Measurements from ENCODE around the gene ARMC5. TPM values are rescaled to one million over a fixed set of nuclear protein-coding genes. Genes with fewer than 3 reads are reported as not detected.

ARMC5 gene
- total and polyA plus RNA-seq, 9 of the 15 experiments (the other 6 are each of a cell fraction or from before 2014, with no cell fraction given) = 0.11 to 13.5 (median 2.1) TPM

GRCh38 chr16:31458844-31459686 lies at the start of gene ARMC5 (continued):
- no peak for TF ChIP-seq ZNF512 (tag; IDR thresholded peaks at IDR 0.05)
- peak; percentile 55; the same call in 1 of the 2 replicates for TF ChIP-seq DEAF1 (CRISPR knock-in tag; IDR thresholded peaks at IDR 0.05)
- TF ChIP-seq OTX1 (CRISPR knock-in tag; IDR thresholded peaks at IDR 0.05) = peak; percentile 91; the same call in 1 of the 2 replicates
- TF ChIP-seq HDAC8 (tag; IDR thresholded peaks at IDR 0.05) = no peak
- TF ChIP-seq PHF21A (IDR thresholded peaks at IDR 0.05; ENCODE audit: borderline replicate concordance, low read depth) = no peak
- peak; percentile 82 for TF ChIP-seq SIN3B (IDR thresholded peaks at IDR 0.05; ENCODE audit: low read depth)
- no peak for TF ChIP-seq RNF219 (CRISPR knock-in tag; IDR thresholded peaks at IDR 0.05)
- TF ChIP-seq HNRNPL (IDR thresholded peaks at IDR 0.05; ENCODE audit: low read depth, low read length) = no peak; the same call in 1 of the 2 replicates
- no peak for TF ChIP-seq ZHX1 (conservative IDR thresholded peaks at IDR 0.05; ENCODE audit: low read length)
- TF ChIP-seq HNRNPH1 (optimal IDR thresholded peaks at IDR 0.05; ENCODE audit: low read depth, low read length) = no peak
- TF ChIP-seq NR3C1 (CRISPR knock-in tag; IDR thresholded peaks at IDR 0.05) = 0 out of 2 replicates have a peak, but pooled peaks have one; percentile 58
- TF ChIP-seq HDGF (IDR thresholded peaks at IDR 0.05) = no peak
- no peak for TF ChIP-seq KDM1A (IDR thresholded peaks at IDR 0.05)
- TF ChIP-seq FOXO4 (CRISPR knock-in tag; IDR thresholded peaks at IDR 0.05) = no peak
- TF ChIP-seq DMBX1 (CRISPR knock-in tag; IDR thresholded peaks at IDR 0.05; ENCODE audit: borderline replicate concordance) = no peak
- TF ChIP-seq ZNF511 (CRISPR knock-in tag; IDR thresholded peaks at IDR 0.05) = 0 out of 2 replicates have a peak, but pooled peaks have one; percentile 20
- TF ChIP-seq ZBED1 (IDR thresholded peaks at IDR 0.05) = peak; percentile 54; the same call in 1 of the 2 replicates
